ENCODE data around the gene CIAO2A.
"Not testable (repeated sequence)": the region's sequence is repeated elsewhere in the genome, so short reads cannot be mapped to it uniquely, and the experiment has no call there.

The CIAO2A gene

GRCh38 chr15:64070965-64071851, 22.4 kb downstream of the CIAO2A start:
- DNase-seq = peak; percentile 85

DNA sequence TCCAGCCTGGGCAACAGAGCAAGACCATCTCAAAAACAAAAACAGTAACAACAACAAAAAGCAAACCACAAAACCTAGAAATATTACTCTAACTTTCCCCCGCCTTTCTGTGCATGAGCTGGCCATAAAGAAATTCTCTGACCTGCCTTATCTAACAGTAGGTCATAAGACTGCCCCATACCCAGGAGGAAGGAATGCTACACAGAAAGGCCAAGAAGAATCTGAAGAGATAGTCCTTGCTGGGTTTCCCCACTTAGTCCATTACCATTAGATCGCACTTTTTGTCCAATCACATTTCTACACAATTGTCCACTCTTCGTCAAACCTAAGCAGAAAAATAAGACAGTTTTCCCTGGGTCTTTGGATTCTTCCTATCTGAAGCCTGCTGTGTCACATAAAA, 23.5 kb downstream of the CIAO2A start:
- no peak for DNase-seq

- no peak for DNase-seq
These were observed 25.5 kb downstream of the CIAO2A start for GRCh38 chr15:64068133-64068532.

- DNase-seq = peak; percentile 68
These were observed 26.0 kb downstream of the CIAO2A start for GRCh38 chr15:64067564-64068030.

DNA sequence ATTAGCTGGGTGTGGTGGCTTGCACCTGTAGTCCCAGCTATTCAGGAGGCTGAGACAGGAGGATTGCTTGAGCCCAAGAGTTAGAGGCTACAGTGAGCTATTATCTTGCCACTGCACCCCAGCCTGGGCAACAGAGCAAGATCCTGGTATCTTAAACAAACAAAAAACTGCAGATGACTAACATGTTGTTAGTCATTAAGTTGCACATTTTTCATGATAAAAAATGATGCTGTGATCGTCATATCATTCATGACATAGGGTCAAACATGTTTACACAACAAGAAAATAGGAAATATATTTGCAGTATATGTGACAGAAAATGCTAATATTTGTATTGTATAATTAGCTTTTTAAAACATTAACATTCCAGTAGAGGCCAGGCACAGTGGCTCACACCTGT, 27.2 kb downstream of the CIAO2A start:
- DNase-seq = peak; percentile 8

DNA sequence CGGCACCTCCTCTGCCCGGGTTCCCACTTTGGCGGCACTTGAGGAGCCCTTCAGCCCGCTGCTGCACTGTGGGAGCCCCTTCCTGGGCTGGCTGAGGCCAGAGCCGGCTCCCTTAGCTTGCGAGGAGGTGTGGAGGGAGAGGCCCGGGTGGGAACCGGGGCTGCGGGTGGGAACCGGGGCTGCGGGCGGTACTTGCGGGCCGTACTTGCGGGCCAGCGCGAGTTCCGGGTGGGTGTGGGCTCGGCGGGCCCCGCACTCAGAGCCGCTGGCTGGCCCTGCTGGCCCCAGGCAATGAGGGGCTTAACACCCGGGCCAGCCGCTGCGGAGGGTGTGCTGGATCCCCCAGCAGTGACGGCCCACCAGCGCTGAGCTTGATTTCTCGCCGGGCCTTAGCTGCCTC, 32.9 kb downstream of the CIAO2A start:
- no peak for DNase-seq

DNA sequence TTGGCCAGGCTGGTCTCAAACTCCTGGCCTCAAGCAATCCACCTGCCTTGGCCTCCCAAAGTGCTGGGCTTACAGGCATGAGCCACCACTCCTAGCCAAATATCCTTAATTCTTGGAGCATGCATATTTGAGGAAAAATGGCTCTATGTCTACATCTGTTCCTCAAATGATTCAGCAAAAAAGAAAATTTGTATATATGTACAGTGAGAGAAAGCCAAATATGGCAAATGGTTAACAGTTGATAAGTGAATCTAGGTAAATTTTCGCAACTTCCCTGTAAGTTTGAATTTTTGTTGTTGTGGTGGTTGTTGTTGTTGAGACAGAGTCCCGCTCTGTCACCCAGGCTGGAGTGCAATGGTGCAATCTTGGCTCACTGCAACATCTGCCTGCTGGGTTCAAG, 34.5 kb downstream of the CIAO2A start:
- not testable (repeated sequence) for DNase-seq

GRCh38 chr15:64058279-64058678, 35.4 kb downstream of the CIAO2A start:
- DNase-seq = peak; percentile 36

DNA sequence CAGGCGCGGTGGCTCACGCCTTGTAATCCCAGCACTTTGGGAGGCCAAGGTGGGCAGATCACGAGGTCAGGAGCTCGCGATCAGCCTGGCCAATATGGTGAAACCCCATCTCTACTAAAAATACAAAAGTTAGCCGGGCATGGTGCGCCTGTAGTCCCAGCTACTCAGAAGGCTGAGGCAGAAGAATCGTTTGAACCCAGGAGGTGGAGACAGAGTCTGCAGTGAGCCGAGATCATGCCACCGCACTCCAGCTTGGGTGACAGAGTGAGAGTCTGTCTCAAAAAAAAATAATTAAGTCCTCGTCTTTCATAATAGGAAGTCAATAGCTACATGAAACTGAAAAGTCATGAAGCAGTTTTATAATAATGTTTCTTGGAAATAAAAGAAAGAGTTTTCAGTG, 40.0 kb downstream of the CIAO2A start:
- DNase-seq = not testable (repeated sequence)

- DNase-seq = no peak
These were observed 40.6 kb downstream of the CIAO2A start for GRCh38 chr15:64052925-64053491.

- DNase-seq = no peak
These were observed 42.0 kb downstream of the CIAO2A start for GRCh38 chr15:64051407-64052259.

- DNase-seq = no peak
These were observed 42.6 kb downstream of the CIAO2A start for GRCh38 chr15:64051093-64051402.

- no peak for DNase-seq
These were observed 43.2 kb downstream of the CIAO2A start for GRCh38 chr15:64050281-64051092.

GRCh38 chr15:64048781-64049460, 44.7 kb downstream of the CIAO2A start:
- DNase-seq = no peak

DNA sequence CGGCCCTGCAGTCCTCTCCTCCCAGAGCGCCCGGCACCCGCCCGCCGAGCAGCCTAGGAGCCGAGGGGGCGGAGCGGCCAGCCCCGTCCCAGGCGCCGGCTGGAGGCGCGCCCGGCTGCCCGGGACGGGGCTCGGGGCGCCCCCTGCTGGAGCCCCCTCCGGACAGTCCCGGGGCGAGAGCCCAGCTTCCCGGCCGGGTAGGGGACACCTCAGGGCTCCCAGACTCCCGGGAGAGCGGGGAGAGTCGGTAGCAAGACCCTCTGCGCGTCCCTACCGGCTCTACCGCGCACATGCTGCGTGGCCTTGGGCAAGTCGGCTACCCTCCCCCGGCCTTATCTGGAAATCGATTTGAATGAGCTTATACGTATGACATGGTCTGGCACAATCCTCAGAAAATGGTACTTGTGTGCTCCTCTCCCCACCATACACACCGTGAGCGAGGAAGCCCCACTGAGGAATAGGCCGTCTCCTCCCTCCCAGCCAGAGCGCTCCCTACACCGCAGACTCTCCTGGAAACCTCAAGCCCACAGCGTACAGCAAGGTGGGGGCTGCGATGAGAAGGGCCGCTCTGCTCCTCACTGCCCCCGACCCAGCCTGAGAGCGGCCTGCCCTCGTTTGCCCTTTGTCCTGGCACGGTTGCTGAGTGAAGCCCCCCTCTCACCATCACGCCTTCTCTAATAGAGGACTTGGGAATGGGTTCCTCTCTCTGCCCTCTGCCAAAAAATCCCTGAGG, 47.1 kb downstream of the CIAO2A start, which contains the start of gene DAPK2:
TSS of gene DAPK2 (minus strand) at position 65 of the 733 bp plus-strand sequence. CDS start 6,224 bp downstream, outside the sequence.
- DNase-seq = peak; percentile 76

DNA sequence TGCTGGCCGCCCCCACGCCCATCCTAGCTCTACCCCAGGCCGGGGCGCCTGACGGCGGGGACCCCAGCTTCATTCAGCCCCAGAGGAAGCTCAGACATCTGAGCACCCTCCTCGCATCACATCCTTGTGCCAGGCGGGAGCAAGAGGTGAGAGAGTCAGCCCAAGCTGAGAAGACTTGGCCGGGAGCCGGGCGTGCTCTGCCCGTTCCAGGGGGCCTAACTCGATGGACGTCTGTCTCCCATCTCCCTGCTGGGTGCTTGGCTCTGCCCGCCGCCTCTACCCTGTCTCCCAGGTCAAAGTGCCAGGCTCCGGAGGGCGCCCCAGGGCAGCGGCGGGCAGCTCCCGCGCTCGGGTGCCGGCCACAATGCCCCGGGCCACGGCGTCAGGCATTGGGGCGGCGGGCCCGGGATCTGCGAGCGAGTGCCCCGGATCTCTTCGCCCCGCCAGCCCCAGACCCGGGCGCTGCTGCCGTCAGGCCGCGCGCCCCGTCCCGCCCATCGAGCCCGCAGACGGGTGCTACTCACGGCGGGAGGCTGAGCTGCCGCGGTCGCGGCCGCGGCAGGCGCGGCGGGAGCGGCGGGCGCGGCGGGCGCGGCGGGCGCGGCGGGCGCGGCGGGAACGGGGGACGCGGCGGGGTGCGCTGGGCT, 47.7 kb downstream of the CIAO2A start:
- DNase-seq = no peak

- DNase-seq = no peak
These were observed 48.6 kb downstream of the CIAO2A start for GRCh38 chr15:64045101-64045435.

GRCh38 chr15:64044300-64045100, 49.1 kb downstream of the CIAO2A start:
- peak; percentile 6 for DNase-seq

DNA sequence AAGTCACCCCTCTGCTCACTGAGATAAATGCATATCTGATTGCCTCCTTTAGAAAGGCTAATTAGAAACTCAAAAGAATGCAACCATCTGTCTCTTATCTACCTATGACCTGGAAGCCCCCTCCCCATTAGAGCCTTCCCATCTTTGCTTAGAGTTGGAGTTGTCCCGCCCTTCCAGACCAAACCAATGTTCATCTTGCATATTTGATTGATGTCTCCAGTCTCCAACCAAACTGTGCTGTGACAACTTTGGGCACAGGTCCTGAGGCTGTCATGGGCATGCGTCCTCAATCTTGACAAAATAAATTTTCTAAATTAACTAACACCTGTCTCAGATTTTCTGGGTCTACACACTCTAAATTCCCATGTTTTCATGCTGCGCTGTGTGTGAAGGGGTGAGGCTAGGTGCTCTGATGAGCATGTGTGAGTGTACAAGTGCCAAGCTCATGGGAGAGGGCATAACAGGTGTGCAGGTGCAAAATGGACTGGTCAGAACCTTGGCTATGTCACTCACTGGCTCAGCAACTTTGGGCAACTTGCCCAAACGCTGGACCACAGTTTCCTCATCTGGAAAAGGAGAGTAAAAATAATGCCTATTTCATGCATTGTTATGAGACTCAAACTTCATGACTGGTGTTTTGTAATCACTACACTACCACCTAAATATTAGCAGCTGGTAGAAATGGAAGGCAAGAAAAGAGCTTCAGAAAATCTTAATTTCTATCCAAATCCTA, 54.6 kb downstream of the CIAO2A start:
- no peak for DNase-seq
